ENCODE results near the gene PDZK1IP1.
"Not testable (repeated sequence)": the region's sequence is repeated elsewhere in the genome, so short reads cannot be mapped to it uniquely, and the experiment has no call there.

Gene PDZK1IP1

GRCh38 chr1:47180603-47181094 lies 9.2 kb downstream of the PDZK1IP1 start:
- no peak for DNase-seq

DNA sequence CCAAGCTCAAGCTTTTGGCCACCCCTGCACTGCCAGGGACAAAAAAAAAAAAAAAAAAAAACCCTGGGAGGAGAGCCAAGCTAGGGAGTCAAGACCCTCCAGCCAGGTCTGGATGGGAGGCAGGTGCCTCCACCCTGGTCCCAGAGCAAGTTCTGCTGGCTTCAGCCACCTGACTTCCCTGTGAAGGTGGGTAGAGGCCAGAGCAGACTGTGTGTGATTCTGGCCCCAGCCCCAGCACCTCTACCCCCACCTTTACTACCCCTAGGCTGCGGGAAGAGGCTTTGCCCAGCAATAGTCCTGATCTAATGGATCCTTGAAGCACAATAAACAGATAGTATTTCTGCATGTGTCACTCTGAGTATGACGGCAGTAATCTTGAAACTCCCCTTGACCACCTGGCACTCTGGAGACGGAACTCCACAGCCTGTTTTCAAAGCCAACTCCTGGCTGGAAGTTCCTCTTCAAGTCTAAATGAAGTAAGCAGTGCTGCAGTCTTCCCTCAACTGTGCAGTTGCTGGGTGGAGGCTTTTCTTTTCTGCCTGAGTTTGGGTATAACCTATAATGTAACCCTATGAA lies 9.8 kb downstream of the PDZK1IP1 start:
- DNase-seq: no peak

DNA sequence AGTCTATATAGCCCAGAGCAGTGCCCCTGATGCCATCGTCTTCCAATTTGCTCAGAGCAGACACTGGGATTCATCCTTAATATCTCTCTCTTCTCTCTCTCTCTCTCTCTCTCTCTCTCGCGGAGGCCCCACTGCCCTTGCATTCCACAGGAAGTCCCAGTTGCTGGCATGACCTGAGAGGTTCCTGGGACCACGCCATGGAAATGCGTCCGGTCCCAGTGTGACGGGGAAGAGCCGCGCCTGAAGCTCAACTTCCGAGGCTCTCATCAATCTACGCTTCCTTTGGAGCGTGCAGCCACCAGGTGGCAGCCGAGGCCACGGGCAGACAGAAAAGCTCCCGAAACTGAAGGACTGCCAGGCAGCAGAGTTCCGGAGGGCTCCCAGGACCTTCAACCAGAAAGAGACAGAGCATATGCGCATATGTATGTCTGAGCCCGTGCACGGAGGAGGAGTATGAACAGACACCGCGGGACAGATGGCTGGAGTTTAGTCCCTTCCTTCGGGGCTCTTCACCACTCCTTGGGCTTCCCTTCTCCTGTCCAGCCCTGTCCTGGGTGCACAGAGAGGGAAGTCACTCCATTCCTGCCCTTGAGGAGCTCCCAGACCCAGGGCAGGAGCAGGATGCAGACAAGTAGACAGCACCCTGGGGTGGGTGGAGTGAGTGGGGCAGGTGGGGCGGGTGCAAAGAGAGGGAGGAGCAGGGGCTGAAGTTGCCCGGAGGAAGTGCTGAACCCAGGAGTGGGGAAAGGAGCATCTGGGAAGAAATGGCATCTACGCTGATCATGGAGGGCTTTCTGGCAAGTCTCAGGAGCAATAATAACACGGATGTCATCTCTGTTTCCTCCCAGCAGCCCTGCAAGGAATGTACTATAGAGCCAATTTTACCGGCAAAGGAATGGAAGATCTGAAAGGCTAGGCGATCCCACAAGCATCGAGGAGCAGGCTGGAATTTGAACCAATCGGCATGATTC lies 10.5 kb downstream of the PDZK1IP1 start:
- DNase-seq: peak; percentile 72 to 78

DNA sequence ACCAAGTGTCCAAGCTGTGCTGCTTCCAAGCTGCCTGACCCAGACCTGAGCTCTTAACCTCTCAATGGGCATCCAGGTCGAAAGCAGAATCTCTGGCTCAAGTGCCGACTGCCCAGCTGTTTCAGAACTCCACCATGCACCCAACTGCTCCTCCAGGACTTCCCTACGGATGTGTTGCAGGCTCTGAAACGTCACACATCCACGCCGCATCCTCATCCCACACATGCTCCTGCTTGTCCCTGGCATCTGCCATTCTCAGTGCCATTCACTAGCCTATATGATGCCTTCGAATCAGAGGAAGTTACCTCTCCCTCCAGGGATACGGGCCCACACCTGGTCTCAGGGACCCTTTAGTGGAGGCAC lies 11.2 kb downstream of the PDZK1IP1 start:
- no peak for DNase-seq

GRCh38 chr1:47178020-47178419 lies 11.8 kb downstream of the PDZK1IP1 start:
- DNase-seq: no peak

DNA sequence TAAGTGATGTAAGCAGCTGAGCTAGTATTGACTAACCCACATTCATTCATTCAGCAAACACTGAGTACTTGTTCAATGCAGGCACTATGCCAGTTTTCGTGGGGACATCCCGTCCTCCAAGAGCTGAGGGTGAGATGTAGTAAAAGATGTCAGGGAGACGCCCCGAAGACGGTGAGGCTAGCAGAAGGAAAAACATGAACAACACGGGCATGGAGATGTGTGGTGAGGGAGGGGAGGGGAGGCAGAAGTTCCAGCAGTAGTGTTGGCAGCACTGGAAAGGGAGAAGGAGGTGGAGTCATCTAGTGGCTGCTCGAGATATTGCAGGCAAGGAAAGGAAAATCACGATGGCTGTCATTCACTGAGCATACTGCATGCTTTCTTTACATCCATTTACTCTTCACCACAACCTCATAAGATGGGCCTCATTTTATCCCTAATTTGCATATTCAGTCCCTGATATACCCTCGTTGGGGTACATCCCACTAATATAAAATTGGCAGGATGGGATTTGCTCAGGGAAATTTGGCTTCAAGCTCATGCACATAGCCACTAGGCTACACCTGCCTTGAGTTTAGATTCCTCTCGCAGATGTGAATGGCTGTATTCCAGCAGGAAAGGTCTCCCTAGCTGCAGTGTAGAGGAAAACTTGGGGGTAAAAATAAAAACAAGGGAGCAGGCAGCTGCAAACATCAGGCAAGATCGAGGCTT lies 14.5 kb downstream of the PDZK1IP1 start:
- DNase-seq: peak in 1 of 2 experiments; percentile 56

DNA sequence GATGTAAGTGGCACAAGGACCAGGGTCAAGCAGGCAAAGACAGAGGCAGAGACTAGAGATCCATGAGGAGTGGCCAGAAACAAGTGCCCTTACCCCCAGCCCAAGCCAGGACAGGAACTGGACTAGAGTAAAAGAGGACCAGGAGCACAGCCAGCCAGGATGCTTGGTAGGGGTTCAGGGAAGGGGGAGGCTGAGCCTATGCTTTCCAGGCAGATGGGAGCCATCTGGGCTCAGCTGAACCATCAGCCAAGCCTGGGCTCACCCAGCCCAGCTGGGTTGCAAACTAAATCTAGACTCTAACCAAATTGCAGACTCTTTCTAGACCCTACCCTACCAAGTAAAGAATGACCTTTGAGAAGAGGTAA lies 15.2 kb downstream of the PDZK1IP1 start:
- DNase-seq: no peak

DNA sequence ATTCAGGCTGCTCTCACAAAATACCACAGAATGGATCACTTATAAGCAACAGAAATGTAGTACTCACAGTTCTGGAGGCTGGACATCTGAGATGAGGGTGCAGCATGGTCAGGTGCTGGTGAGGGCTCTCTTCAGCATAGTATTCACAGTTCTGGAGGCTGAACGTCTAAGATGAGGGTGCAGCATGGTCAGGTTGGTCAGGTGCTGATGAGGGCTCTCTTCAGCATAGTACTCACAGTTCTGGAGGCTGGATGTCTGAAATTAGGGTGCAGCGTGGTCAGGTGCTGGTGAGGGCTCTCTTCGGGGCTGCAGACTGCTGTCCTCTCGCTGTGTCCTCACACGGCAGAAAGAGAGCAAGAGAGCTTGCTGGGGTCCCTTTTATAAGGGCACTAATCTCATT lies 17.1 kb downstream of the PDZK1IP1 start:
- no peak for DNase-seq

DNA sequence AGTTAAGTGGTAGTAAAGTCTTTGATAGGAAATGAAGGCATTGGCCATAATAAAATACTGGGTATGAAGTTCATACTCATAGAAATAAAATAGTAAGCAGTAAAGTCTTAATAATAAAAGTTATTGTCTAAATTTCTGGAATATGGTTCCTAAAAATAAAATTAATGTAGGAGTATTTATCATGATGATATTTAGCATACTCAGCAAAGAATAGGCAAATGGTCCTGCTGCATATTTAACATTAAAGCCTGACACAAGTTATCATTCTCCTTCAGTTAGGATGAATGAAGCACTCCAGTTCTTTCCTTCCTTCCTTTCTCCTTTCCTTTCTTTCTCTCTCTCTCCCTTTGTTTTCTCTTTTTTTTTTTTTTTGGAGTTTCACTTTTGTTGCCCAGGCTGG lies 25.3 kb downstream of the PDZK1IP1 start:
- no peak for DNase-seq

- no peak for DNase-seq
Observed at GRCh38 chr1:47161298-47162040, 28.4 kb downstream of the PDZK1IP1 start.

DNA sequence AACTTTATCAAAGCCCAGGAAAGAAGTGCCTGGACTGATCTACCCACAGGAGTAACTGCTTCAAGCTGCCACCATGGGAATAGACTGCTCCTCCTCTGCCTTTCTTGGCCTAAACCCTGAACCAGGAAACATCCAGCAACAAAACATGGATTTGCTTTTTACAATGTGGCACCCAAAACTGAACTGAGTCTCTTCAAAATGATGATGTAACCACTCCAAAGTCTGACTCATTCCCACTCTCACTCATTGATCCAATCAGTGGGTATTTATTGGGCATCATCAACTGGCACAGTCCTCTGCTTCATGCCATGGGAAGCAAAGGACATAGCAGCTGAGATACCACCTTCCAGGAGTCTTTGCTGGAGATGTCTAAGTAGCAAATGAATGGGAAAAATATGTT lies 29.1 kb downstream of the PDZK1IP1 start:
- no peak for DNase-seq

DNA sequence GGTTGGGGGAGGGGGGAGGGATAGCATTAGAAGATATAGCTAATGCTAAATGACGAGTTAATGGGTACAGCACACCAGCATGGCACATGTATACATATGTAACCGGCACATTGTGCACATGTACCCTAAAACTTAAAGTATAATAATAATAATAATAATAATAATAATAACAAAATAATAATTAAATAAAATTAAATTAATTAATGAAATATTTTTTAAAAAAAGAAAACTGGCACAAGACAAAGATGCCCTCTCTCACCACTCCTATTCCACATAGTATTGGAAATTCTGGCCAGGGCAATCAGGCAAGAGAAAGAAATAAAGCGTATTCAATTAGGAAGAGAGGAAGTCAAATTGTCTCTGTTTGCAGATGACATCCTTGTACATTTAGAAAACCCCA lies 31.9 kb downstream of the PDZK1IP1 start:
- DNase-seq: not testable (repeated sequence)

GRCh38 chr1:47156457-47156856 lies 33.4 kb downstream of the PDZK1IP1 start:
- DNase-seq: not testable (repeated sequence)

DNA sequence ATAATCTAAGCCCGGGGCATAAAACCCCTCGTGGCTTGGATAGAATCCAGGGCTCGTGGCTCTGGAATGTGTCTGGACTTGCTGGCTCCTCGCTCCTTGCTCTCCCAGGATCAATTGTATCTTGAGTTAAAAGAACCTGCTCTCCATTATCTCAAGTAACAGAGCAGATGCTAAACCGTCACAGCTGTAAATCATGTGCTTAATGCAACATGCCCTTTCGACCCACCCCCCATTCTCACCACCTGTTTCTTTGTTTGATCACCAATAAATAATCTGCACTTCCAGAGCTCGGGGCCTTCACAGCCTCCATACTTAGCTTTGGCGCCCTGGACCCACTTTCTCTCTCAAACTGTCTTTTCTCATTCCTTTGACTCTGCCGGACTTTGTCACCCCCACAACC lies 40.7 kb downstream of the PDZK1IP1 start:
- not testable (repeated sequence) for DNase-seq

DNA sequence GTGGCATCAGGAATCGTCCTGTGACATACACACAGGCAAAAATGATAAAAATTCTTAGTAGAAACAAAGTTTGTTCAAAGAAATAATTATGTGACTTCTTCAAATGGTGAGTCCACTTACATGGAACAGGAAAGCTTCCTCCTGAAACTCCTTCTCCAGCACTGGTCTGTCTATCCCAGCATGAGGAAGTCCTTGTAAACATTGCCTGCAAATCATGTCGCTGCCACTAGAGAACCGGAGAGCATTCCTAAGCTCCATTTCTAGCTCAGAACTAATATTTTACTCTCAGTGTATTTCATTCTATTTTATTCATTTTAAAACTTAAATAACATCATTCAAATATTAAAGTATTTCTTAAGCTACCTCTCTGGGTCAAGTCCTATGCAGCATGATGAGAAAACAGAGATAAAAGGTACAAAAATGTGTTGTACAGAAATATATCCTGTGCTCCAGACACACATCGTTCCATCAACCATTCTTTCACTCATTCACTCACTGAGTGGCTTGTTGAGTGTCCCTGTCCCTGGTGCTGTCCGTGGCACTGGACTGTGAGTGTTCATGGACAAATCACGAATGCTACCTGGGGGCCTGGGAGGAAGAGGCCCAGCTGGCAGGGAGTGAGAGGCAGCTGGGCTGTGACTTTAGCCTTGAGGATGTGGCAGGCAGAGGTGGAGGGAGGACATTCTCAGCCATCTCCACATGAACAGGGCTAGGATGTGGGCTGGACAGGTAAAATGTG lies 42.6 kb downstream of the PDZK1IP1 start:
- DNase-seq: no peak

GRCh38 chr1:47146495-47146894 lies 43.3 kb downstream of the PDZK1IP1 start:
- DNase-seq: not testable (repeated sequence)

- not testable (repeated sequence) for DNase-seq
Observed at GRCh38 chr1:47143654-47144053, 46.2 kb downstream of the PDZK1IP1 start.

DNA sequence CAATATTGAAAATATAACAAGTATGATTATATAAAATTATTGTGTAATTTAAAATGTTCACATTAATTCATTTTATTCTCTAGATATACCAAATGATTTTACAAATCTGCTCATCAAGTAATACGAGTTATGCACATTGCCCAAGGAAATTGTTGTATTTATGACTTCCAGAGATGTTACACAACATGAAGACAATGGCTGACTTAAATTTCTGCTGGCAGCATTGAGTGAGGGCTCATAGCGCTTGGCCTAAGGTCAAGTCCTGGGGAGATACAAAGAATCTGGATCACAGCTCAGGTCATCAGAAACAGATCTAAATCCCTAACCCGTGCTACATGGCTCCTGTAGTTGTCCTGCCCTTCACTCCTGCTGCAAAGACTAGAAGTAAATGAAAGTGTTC lies 49.5 kb downstream of the PDZK1IP1 start:
- DNase-seq: not testable (repeated sequence)

- no peak for DNase-seq
Observed at GRCh38 chr1:47137925-47138615, 51.8 kb downstream of the PDZK1IP1 start.

DNA sequence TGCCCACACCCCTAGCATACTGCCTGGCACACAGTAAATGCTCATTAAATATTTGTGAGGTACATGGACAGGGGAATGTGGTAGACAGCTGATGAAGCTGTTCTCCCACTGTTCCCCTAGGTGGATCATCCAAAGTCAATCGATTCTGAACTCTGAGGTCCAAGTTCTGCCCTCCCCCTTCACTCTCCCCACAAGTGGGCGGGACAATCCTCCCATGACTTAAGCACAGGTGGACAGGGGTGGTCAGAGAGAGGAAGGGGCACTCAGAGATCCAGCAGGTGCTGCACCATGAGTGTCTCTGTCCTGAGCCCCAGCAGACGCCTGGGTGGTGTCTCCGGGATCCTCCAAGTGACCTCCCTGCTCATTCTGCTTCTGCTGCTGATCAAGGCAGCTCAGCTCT lies 52.6 kb downstream of the PDZK1IP1 start, which contains the start of gene CYP4A22:
CYP4A22 (plus strand) TSS at position 244 of the 400 bp plus-strand sequence; CDS start at position 289, 45 bp downstream.
- no peak for DNase-seq
